Measurements from ENCODE around the gene DQX1.

The DQX1 gene

GRCh38 chr2:74553892-74554819 lies 28.1 kb upstream of the DQX1 start, which contains the start of the genes DOK1 and LOXL3:
DOK1 (plus strand) TSS chr2:74554720; CDS start chr2:74554755, 35 bp downstream.
LOXL3 (minus strand) TSS chr2:74553942; CDS start chr2:74552634, 1,308 bp downstream.
- peak; percentile 81 for DNase-seq

GRCh38 chr2:74552914-74553811 lies 27.1 kb upstream of the DQX1 start:
- DNase-seq = peak; percentile 53

GRCh38 chr2:74551942-74552913 lies 26.2 kb upstream of the DQX1 start:
- no peak for DNase-seq

GRCh38 chr2:74551530-74551929 lies 25.5 kb upstream of the DQX1 start:
- DNase-seq = no peak

- DNase-seq = no peak
Observed at GRCh38 chr2:74550231-74550630, 24.2 kb upstream of the DQX1 start.

- DNase-seq = peak; percentile 82
Observed at GRCh38 chr2:74548900-74549826, 23.1 kb upstream of the DQX1 start.

GRCh38 chr2:74548285-74548899 lies 22.4 kb upstream of the DQX1 start:
- peak; percentile 82 for DNase-seq

- DNase-seq = no peak
Observed at GRCh38 chr2:74546004-74546403, 20.0 kb upstream of the DQX1 start.

GRCh38 chr2:74544634-74545033 lies 18.6 kb upstream of the DQX1 start:
- DNase-seq = peak; percentile 23

GRCh38 chr2:74542978-74543377 lies 16.9 kb upstream of the DQX1 start:
- no peak for DNase-seq

GRCh38 chr2:74540291-74540690 lies 14.3 kb upstream of the DQX1 start:
- no peak for DNase-seq

GRCh38 chr2:74538881-74539339 lies 12.9 kb upstream of the DQX1 start:
- no peak for DNase-seq

- DNase-seq = no peak
Observed at GRCh38 chr2:74537140-74537539, 11.1 kb upstream of the DQX1 start.

GRCh38 chr2:74536166-74536950 lies 10.3 kb upstream of the DQX1 start:
- no peak for DNase-seq

- no peak for DNase-seq
Observed at GRCh38 chr2:74535440-74535965, 9.5 kb upstream of the DQX1 start.

GRCh38 chr2:74534411-74534810 lies 8.4 kb upstream of the DQX1 start:
- no peak for DNase-seq

GRCh38 chr2:74533464-74533863 lies 7.4 kb upstream of the DQX1 start:
- no peak for DNase-seq

GRCh38 chr2:74532222-74532621 lies 6.2 kb upstream of the DQX1 start:
- peak; percentile 15 for DNase-seq

- DNase-seq = no peak
Observed at GRCh38 chr2:74531666-74532065, 5.6 kb upstream of the DQX1 start.

All from NCI-H510A treated with DMSO at 0.1 percent for 48 hours (cell line).